Measurements from ENCODE around the gene NDUFS8. TPM values are rescaled to one million over a fixed set of nuclear protein-coding genes. Genes with fewer than 3 reads are reported as not detected.

The NDUFS8 gene
- total and polyA plus RNA-seq, 2 of the 4 experiments (the other 2 are of a cell fraction), result 85.9 to 131 TPM

DNA sequence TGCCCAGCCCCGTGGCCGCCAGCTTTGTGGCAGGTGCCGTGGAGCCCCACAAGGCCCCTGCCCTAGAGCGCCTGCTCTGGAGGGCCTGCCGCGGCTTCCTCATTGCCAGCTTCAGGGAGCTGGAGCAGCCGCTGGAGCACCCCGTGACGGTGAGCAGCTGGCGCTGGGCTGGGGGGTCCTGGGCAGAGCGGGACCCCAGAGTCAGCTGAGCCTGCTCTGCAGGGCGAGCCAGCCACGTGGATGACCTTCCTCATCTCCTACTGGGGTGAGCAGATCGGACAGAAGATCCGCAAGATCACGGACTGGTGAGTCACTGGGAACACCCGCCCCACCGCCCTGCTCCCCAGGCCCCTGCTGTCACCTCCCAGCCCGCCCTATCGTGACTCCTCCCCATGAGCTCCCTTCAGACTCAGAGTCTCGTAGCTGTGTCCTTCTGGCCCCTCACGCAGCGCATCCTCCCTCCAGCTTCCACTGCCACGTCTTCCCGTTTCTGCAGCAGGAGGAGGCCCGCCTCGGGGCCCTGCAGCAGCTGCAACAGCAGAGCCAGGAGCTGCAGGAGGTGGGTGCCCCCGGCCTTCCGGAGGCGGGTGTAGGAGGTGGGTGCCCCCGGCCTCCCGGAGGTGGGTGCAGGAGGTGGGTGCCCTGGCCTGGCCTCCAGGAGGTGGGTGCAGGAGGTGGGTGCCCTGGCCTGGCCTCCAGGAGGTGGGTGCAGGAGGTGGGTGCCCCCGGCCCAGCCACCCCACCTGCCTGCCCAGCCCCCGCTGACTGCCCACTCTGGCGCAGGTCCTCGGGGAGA lies 13.1 kb downstream of the NDUFS8 start:
- no peak overlapping the region for H3K56ac ChIP-seq (ENCODE audit: extremely low read depth, insufficient read depth, low read length)
- TF ChIP-seq MAZ (IDR thresholded peaks at IDR 0.05; ENCODE audit: borderline replicate concordance, low read depth, low read length) (0 out of 2 replicates have a peak, but pooled peaks have one; percentile 17), NFE2L2 (IDR thresholded peaks at IDR 0.05; ENCODE audit: low read depth, low read length) (no peak), FOS (IDR thresholded peaks at IDR 0.05; ENCODE audit: low read depth, low read length) (0 out of 2 replicates have a peak, but pooled peaks have one; percentile 14), CEBPB (IDR thresholded peaks at IDR 0.05; ENCODE audit: low read depth, low read length) (no peak)
- TF ChIP-seq, protein P1, sequence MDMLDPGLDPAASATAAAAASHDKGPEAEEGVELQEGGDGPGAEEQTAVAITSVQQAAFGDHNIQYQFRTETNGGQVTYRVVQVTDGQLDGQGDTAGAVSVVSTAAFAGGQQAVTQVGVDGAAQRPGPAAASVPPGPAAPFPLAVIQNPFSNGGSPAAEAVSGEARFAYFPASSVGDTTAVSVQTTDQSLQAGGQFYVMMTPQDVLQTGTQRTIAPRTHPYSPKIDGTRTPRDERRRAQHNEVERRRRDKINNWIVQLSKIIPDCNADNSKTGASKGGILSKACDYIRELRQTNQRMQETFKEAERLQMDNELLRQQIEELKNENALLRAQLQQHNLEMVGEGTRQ (IDR thresholded peaks at IDR 0.05; ENCODE audit: low read depth, low read length), result 0 out of 2 replicates have a peak, but pooled peaks have one; percentile 7
- TF ChIP-seq, protein P2, sequence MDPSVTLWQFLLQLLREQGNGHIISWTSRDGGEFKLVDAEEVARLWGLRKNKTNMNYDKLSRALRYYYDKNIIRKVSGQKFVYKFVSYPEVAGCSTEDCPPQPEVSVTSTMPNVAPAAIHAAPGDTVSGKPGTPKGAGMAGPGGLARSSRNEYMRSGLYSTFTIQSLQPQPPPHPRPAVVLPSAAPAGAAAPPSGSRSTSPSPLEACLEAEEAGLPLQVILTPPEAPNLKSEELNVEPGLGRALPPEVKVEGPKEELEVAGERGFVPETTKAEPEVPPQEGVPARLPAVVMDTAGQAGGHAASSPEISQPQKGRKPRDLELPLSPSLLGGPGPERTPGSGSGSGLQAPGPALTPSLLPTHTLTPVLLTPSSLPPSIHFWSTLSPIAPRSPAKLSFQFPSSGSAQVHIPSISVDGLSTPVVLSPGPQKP (IDR thresholded peaks at IDR 0.05; ENCODE audit: borderline replicate concordance, low read depth, low read length), result no peak
- DNase-seq (peak; percentile 66), ATAC-seq (ENCODE audit: low read depth) (peak; percentile 30)
- H3K9me1 ChIP-seq (ENCODE audit: insufficient read depth, low read length), result no peaks in the 10 kb centered on the region
- 0 out of 2 replicates have a peak overlapping the region, but pooled peaks have one; percentile 28 for H3K4ac ChIP-seq (ENCODE audit: low read depth, low read length)
- H2BK20ac ChIP-seq (ENCODE audit: low read depth, low read length), result no peak overlapping the region
- peaks cover 19% of the 10 kb centered on the region for H3K4me1 ChIP-seq (ENCODE audit: control insufficient read depth, insufficient read depth, low read length)
- no peak overlapping the region for H4K5ac ChIP-seq (ENCODE audit: low read depth, low read length)
- H3K79me1 ChIP-seq (ENCODE audit: low read depth in 1 of 2, low read length in 2 of 2), result peaks cover 1 to 47% of the 10 kb centered on the region in 2 experiments; a peak in 3 of 4 replicates
- no peak overlapping the region for H2BK15ac ChIP-seq (ENCODE audit: low read depth, low read length)
- peak overlapping the region; percentile 67 for H2AK9ac ChIP-seq (replicated peaks; ENCODE audit: low read depth, low read length, poor library complexity)
- no peak overlapping the region for H3K4me2 ChIP-seq (ENCODE audit: low read depth, low read length)
- in situ Hi-C loops (cut with MboI; ENCODE audit: low sequenced_read_pairs) (no loop called here), intact Hi-C loops (cut with micrococcal nuclease) (no loop called here), dilution Hi-C loops (cut with HindIII; ENCODE audit: low sequenced_read_pairs, unreplicated experiment) (no loop called here)
- H2BK5ac ChIP-seq (ENCODE audit: low read depth, low read length, poor library complexity, severe bottlenecking), result peak overlapping the region; percentile 53
- POLR2A ChIA-PET (ENCODE audit: unreplicated experiment), result no interaction called here
- H3K36me3 ChIP-seq (ENCODE audit: control insufficient read depth, insufficient read depth, low read length), result peaks cover 38% of the 10 kb centered on the region
- H2BK120ac ChIP-seq (ENCODE audit: low read depth, low read length), result no peak overlapping the region
- no peak overlapping the region for H3K9ac ChIP-seq (ENCODE audit: low read depth, low read length)
- peak overlapping the region; percentile 25; the same call in 1 of the 2 replicates for H3K27ac ChIP-seq (ENCODE audit: insufficient read depth, low read length)
- H3K9me3 ChIP-seq (ENCODE audit: control insufficient read depth, insufficient read depth, low read length), result no peaks in the 10 kb centered on the region
- H2AK5ac ChIP-seq (ENCODE audit: low read depth, low read length), result no peak overlapping the region; the same call in 1 of the 2 replicates
- H3K18ac ChIP-seq (ENCODE audit: low read depth, low read length), result no peak overlapping the region
- H4K91ac ChIP-seq (ENCODE audit: insufficient read depth, low read depth, low read length), result no peak overlapping the region
- H3K14ac ChIP-seq (replicated peaks; ENCODE audit: low read depth, low read length), result no peak overlapping the region
- H2AFZ ChIP-seq (replicated peaks; ENCODE audit: low read length, poor library complexity), result peak overlapping the region; percentile 23
- H3K4me3 ChIP-seq (ENCODE audit: insufficient read depth, low read depth, low read length), result no peak overlapping the region
- H3K23ac ChIP-seq (ENCODE audit: low read depth, low read length), result no peak overlapping the region
- WGBS, 2 experiments (ENCODE audit: extremely low coverage in 2 of 2, insufficient read length in 1 of 2), result 90% methylated on average over 10 of the region's 36 CpGs; no CpG with 5 or more reads in 1 of the 2 experiments
- BruUV-seq (replicated peaks), result no TSS peak
- no peaks in the 10 kb centered on the region; the same call in 1 of the 2 replicates for H4K20me1 ChIP-seq (ENCODE audit: insufficient read depth, low read length)
- no peaks in the 10 kb centered on the region for H3K27me3 ChIP-seq (ENCODE audit: control insufficient read depth, insufficient read depth, low read length)
- CTCF ChIA-PET, result interaction anchor here (1.4 kb wide), 1 partner anchor 9 kb away, joined by 3 read pairs; no protein-coding TSS in a partner anchor
- H4K8ac ChIP-seq (ENCODE audit: low read depth in 2 of 2, low read length in 2 of 2), result peak overlapping the region in 1 of 2 experiments; percentile 19; a peak in 1 of 4 replicates
